ENCODE results near the gene ZNF821.
"Not testable (repeated sequence)": the region's sequence is repeated elsewhere in the genome, so short reads cannot be mapped to it uniquely, and the experiment has no call there.

Gene ZNF821

GRCh38 chr16:71899171-71899570, 15.2 kb upstream of the ZNF821 start:
- no peak for DNase-seq

- no peak for DNase-seq
Measured at GRCh38 chr16:71896764-71897368, 12.9 kb upstream of the ZNF821 start.

GRCh38 chr16:71895679-71896365, 11.8 kb upstream of the ZNF821 start:
- no peak for DNase-seq

- DNase-seq = peak; percentile 92
Measured at GRCh38 chr16:71894921-71895678, 11.1 kb upstream of the ZNF821 start, which contains the start of gene IST1. Gene IST1 (plus strand): TSS chr16:71895531. CDS start chr16:71915641, 20,110 bp downstream.

GRCh38 chr16:71894229-71894920, 10.4 kb upstream of the ZNF821 start:
- DNase-seq = peak; percentile 13

- DNase-seq = no peak
Measured at GRCh38 chr16:71893888-71894228, 9.9 kb upstream of the ZNF821 start.

- no peak for DNase-seq
Measured at GRCh38 chr16:71889147-71889546, 5.2 kb upstream of the ZNF821 start.

- peak; percentile 41 for DNase-seq
Measured at GRCh38 chr16:71885261-71885650, 1.3 kb upstream of the ZNF821 start.

GRCh38 chr16:71883168-71883848, 674 bp downstream of the ZNF821 start:
- no peak for DNase-seq

- peak; percentile 53 for DNase-seq
Measured at GRCh38 chr16:71882505-71883167, 1.3 kb downstream of the ZNF821 start.

- no peak for DNase-seq
Measured at GRCh38 chr16:71880176-71880575, 3.8 kb downstream of the ZNF821 start.

- DNase-seq = no peak
Measured at GRCh38 chr16:71878911-71879310, 5.1 kb downstream of the ZNF821 start.

GRCh38 chr16:71873199-71873598, 10.8 kb downstream of the ZNF821 start:
- no peak for DNase-seq

GRCh38 chr16:71870818-71871217, 13.2 kb downstream of the ZNF821 start:
- no peak for DNase-seq

GRCh38 chr16:71869089-71869488, 14.9 kb downstream of the ZNF821 start:
- DNase-seq = no peak

- no peak for DNase-seq
Measured at GRCh38 chr16:71867939-71868338, 16.0 kb downstream of the ZNF821 start.

GRCh38 chr16:71867175-71867574, 16.8 kb downstream of the ZNF821 start:
- not testable (repeated sequence) for DNase-seq

- DNase-seq = no peak
Measured at GRCh38 chr16:71865173-71865863, 18.7 kb downstream of the ZNF821 start.

- DNase-seq = no peak
Measured at GRCh38 chr16:71863995-71864394, 20.0 kb downstream of the ZNF821 start.

GRCh38 chr16:71859762-71860521, 24.0 kb downstream of the ZNF821 start:
- DNase-seq = no peak

Data from NCI-H526 treated with DMSO at 0.1 percent for 48 hours (cell line).